ENCODE measurements around the gene PLIN1. TPM values are rescaled to one million over a fixed set of nuclear protein-coding genes. Genes with fewer than 3 reads are reported as not detected.

Gene PLIN1
- total RNA-seq, 6 experiments from 2014 or later, result 2.5 to 28.8 (median 18.6) TPM

GRCh38 chr15:89625716-89626115 is 53.5 kb downstream of the PLIN1 start:
- TF ChIP-seq POLR2A (IDR thresholded peaks at IDR 0.05), result no peak
- no peak for TF ChIP-seq CTCF (IDR thresholded peaks at IDR 0.05)
- no peak overlapping the region for H3K4me3 ChIP-seq
- no peaks in the 10 kb centered on the region for H3K9me3 ChIP-seq
- no peaks in the 10 kb centered on the region for H3K36me3 ChIP-seq
- intact Hi-C loops (cut with DNase I), result no loop called here
- no peak overlapping the region for H3K27ac ChIP-seq
- ATAC-seq (no peak), DNase-seq (no peak)
- 96% methylated on average over 8 of the region's 9 CpGs for WGBS (ENCODE audit: insufficient coverage, low coverage, low lambda C conversion rate, missing lambda C conversion rate)
- no peaks in the 10 kb centered on the region for H3K27me3 ChIP-seq
- no peaks in the 10 kb centered on the region for H3K4me1 ChIP-seq

GRCh38 chr15:89623165-89623564 is 56.0 kb downstream of the PLIN1 start:
- DNase-seq, result no peak
- no peak for TF ChIP-seq POLR2A (IDR thresholded peaks at IDR 0.05)
- TF ChIP-seq CTCF (IDR thresholded peaks at IDR 0.05), result no peak
- Histone ChIP-seq H3K4me3 (no peak overlapping the region), H3K27me3 (no peaks in the 10 kb centered on the region), H3K36me3 (no peaks in the 10 kb centered on the region), H3K4me1 (no peaks in the 10 kb centered on the region), H3K9me3 (no peaks in the 10 kb centered on the region), H3K27ac (no peak overlapping the region)
- intact Hi-C loops (cut with DNase I), result no loop called here
- WGBS (ENCODE audit: insufficient coverage, low coverage, low lambda C conversion rate, missing lambda C conversion rate), result 75% methylated on average over 1 of the region's 1 CpG
- ATAC-seq, result no peak

GRCh38 chr15:89621547-89621946 is 57.6 kb downstream of the PLIN1 start:
- intact Hi-C loops (cut with DNase I), result no loop called here
- Histone ChIP-seq H3K4me3 (no peak overlapping the region), H3K27ac (no peak overlapping the region), H3K36me3 (no peaks in the 10 kb centered on the region), H3K9me3 (no peaks in the 10 kb centered on the region), H3K27me3 (no peaks in the 10 kb centered on the region), H3K4me1 (no peaks in the 10 kb centered on the region)
- ATAC-seq (no peak), DNase-seq (no peak)
- 82% methylated on average over 4 of the region's 4 CpGs for WGBS (ENCODE audit: insufficient coverage, low coverage, low lambda C conversion rate, missing lambda C conversion rate)
- TF ChIP-seq POLR2A (IDR thresholded peaks at IDR 0.05) (no peak), CTCF (IDR thresholded peaks at IDR 0.05) (no peak)

GRCh38 chr15:89616228-89616627 is 62.9 kb downstream of the PLIN1 start:
- no peak for TF ChIP-seq POLR2A (IDR thresholded peaks at IDR 0.05)
- Histone ChIP-seq H3K27ac (no peak overlapping the region), H3K4me1 (peaks cover 0 to 6% (median 0%) of the 10 kb centered on the region in 4 donors), H3K36me3 (no peaks in the 10 kb centered on the region), H3K4me3 (no peak overlapping the region), H3K27me3 (no peaks in the 10 kb centered on the region), H3K9me3 (no peaks in the 10 kb centered on the region)
- DNase-seq, result no peak
- ATAC-seq, result no peak
- intact Hi-C loops (cut with DNase I), result no loop called here
- WGBS (ENCODE audit: insufficient coverage, low coverage, low lambda C conversion rate, missing lambda C conversion rate), result 91% methylated on average over 4 of the region's 4 CpGs

GRCh38 chr15:89615135-89615534 is 64.0 kb downstream of the PLIN1 start:
- H3K4me3 ChIP-seq, result no peak overlapping the region
- peak; percentile 60 to 86 (median 74) for ATAC-seq
- H3K9me3 ChIP-seq, result no peaks in the 10 kb centered on the region
- 33% methylated on average over 1 of the region's 1 CpG for WGBS (ENCODE audit: insufficient coverage, low coverage, low lambda C conversion rate, missing lambda C conversion rate)
- H3K4me1 ChIP-seq, result peaks cover 0 to 6% (median 0%) of the 10 kb centered on the region in 4 donors
- H3K36me3 ChIP-seq, result no peaks in the 10 kb centered on the region
- H3K27me3 ChIP-seq, result no peaks in the 10 kb centered on the region
- TF ChIP-seq POLR2A (IDR thresholded peaks at IDR 0.05), result no peak
- no peak for TF ChIP-seq CTCF (IDR thresholded peaks at IDR 0.05)
- intact Hi-C loops (cut with DNase I), result no loop called here
- H3K27ac ChIP-seq, result no peak overlapping the region
- no peak for DNase-seq

Small RNAs within 50 kb of the gene (small RNA-seq; reads per million reads assigned to genes)
- gene RNU6-132P, result 0 reads per million in 2 experiments

Other genes starting within 250 kb of the PLIN1 start
- gene RHCG, start 182.8 kb downstream of the PLIN1 start, total RNA-seq, result under 1 TPM in 5 of 6 experiments, not detected in 1; 0.20 to 0.82 (median 0.37) TPM
- 1 to 10 TPM in 1 of 6 experiments, under 1 TPM in 4, not detected in 1; 0.05 to 1.1 (median 0.24) TPM for gene TICRR, start 103.9 kb downstream of the PLIN1 start, total RNA-seq
- under 1 TPM; 0.34 to 0.92 (median 0.48) TPM for gene KIF7, start 23.9 kb downstream of the PLIN1 start, total RNA-seq
- gene PEX11A, start 11.4 kb upstream of the PLIN1 start, total RNA-seq, result 10 to 100 TPM in 5 of 6 experiments, 1 to 10 TPM in 1; 6.9 to 30.9 (median 22.6) TPM
- not detected for gene WDR93, start 11.4 kb upstream of the PLIN1 start, total RNA-seq
- gene MESP1, start 71.9 kb upstream of the PLIN1 start, total RNA-seq, result 1 to 10 TPM in 5 of 6 experiments, under 1 TPM in 1; 0.86 to 3.0 (median 2.1) TPM
- gene MESP2, start 97.0 kb upstream of the PLIN1 start, total RNA-seq, result under 1 TPM in 1 of 6 experiments, not detected in 5; 0.12 TPM
- 100 to 1,000 TPM; 204 to 386 (median 363) TPM for gene ANPEP, start 135.5 kb upstream of the PLIN1 start, total RNA-seq
- 10 to 100 TPM; 23.2 to 45.7 (median 27.2) TPM for gene AP3S2, start 214.6 kb upstream of the PLIN1 start, total RNA-seq
- gene ARPIN, start 233.6 kb upstream of the PLIN1 start, total RNA-seq, result 1 to 10 TPM; 4.9 to 8.1 (median 6.9) TPM